Stomach (tissue), 9 donors: ENCODE results near the gene DCP1B. TPM values are rescaled to one million over a fixed set of nuclear protein-coding genes. Genes with fewer than 3 reads are reported as not detected.

Experiments used
- DNase-seq, 2 donors: peaks; one replicate each; pipeline versions ENCODE4 v3.0.0 to v3.0.0-alpha.2; 2013 to 2019
- H3K27ac ChIP-seq, 5 donors: fragments of 200-600 bp in 4 of 5; sonication (generic) in 4 of 5; one replicate each; pipeline ENCODE4 v1.5.1; 2013 to 2019; ENCODE audit warnings: mild to moderate bottlenecking in 1 of 5, moderate library complexity in 1 of 5
- H3K27me3 ChIP-seq, 3 donors: fragments of 200-600 bp; sonication (generic); one replicate each; pipeline ENCODE4 v1.5.1; 2017 to 2019; ENCODE audit warnings: mixed run types in 1 of 3
- H3K36me3 ChIP-seq, 4 donors: fragments of 200-600 bp; sonication (generic); 1 replicate in 3 of 4; 2 replicates in 1 of 4; pipeline ENCODE4 v1.5.1; 2016 to 2019
- H3K4me1 ChIP-seq, 4 donors: fragments of 200-600 bp; sonication (generic); one replicate each; pipeline ENCODE4 v1.5.1; 2016 to 2019
- H3K4me3 ChIP-seq, 4 donors: fragments of 200-600 bp; sonication (generic) in 3 of 4; one replicate each; pipeline ENCODE4 v1.5.1; 2016 to 2019; ENCODE audit warnings: mild to moderate bottlenecking in 1 of 4
- H3K9me3 ChIP-seq, 4 donors: fragments of 200-600 bp; sonication (generic); one replicate each; pipeline ENCODE4 v1.5.1; 2016 to 2019
- CTCF ChIP-seq, 7 experiments: fragments of 450-650 bp in 4 of 7; fragments of 200-600 bp in 3 of 7; sonication (generic) in 3 of 7; IDR thresholded peaks; one replicate each; pipeline ENCODE4 v1.5.1; 2016 to 2019; ENCODE audit warnings: antibody characterized with exemption in 7 of 7, control low read depth in 2 of 7, mild to moderate bottlenecking in 1 of 7
- EP300 ChIP-seq: sonication (generic); formaldehyde crosslinking; IDR thresholded peaks from one replicate; pipeline ENCODE4 v1.6.1; 2017; ENCODE audit warnings: antibody characterized with exemption
- POLR2A ChIP-seq, 4 donors: fragments of 450-650 bp; IDR thresholded peaks; one replicate each; pipeline ENCODE4 v1.6.1; 2016; ENCODE audit warnings: antibody characterized with exemption in 4 of 4, control low read depth in 2 of 4, mild to moderate bottlenecking in 1 of 4, moderate library complexity in 1 of 4
- POLR2AphosphoS5 ChIP-seq, 3 donors: sonication (generic); formaldehyde crosslinking; IDR thresholded peaks; one replicate each; pipeline ENCODE4 v1.6.1; 2016; ENCODE audit warnings: antibody characterized with exemption in 3 of 3
- WGBS, 5 donors: extraction: QIAGEN DNeasy Blood & Tissue Kit in 3 of 5; methylation state at CpG; one replicate each; pipeline versions ENCODE4 v1.1.5 to v1.1.7; 2013 to 2018; 5-methylcytosine and 5-hydroxymethylcytosine counted together
- intact Hi-C: fragments of 100-400 bp; cut with DNase I; formaldehyde crosslinking; loops from one replicate; pipeline ENCODE4 v1.15.1; 2023; ENCODE audit warnings: low total_unique reads
- polyA plus RNA-seq, 3 donors: library from polyadenylated mRNA; stranded (reverse); fragments of 200-250 nt; gene quantifications; one replicate each; pipeline ENCODE4 v1.2.3, GENCODE V29; 2013
- total RNA-seq, 5 donors: library from RNA; depleted of rRNA; stranded (reverse); fragments of >200 nt; gene quantifications; one replicate each; pipeline versions ENCODE4 v1.1.0 to v1.2.3, GENCODE V29; 2014 to 2016
- donor health status: healthy with polysubstance abuse.
- donor health status: Bipolar disorder and iron deficiency.
- donor health status: healthy.

The DCP1B gene
- total and polyA plus RNA-seq, 8 donors: 5.8 to 43.2 (median 16.0) TPM; not detected in 1

- intact Hi-C loops: no loop called here
- peak in 1 of 2 donors; percentile 49 for DNase-seq
- Histone ChIP-seq H3K27ac (peak overlapping the region in 2 of 5 donors; percentile 89 to 92), H3K9me3 (no peaks in the 10 kb centered on the region), H3K4me3 (peak overlapping the region; percentile 41 to 62 (median 59)), H3K4me1 (peaks cover 0 to 32% (median 21%) of the 10 kb centered on the region in 4 donors), H3K27me3 (peaks cover 0 to 73% (median 35%) of the 10 kb centered on the region in 3 donors), H3K36me3 (no peaks in the 10 kb centered on the region)
- WGBS, 5 donors: 10 to 18% (median 10%) methylated on average over 25 to 52 of the region's 52 CpGs
- no peak for TF ChIP-seq POLR2AphosphoS5 (IDR thresholded peaks at IDR 0.05)
- no peak for TF ChIP-seq EP300
- TF ChIP-seq CTCF (IDR thresholded peaks at IDR 0.05): no peak
- TF ChIP-seq POLR2A (IDR thresholded peaks at IDR 0.05): no peak
These were observed 47.7 kb upstream of the DCP1B start for GRCh38 chr12:2051700-2052621.

- Histone ChIP-seq H3K4me3 (no peak overlapping the region), H3K27me3 (peaks cover 0 to 56% (median 28%) of the 10 kb centered on the region in 3 donors), H3K9me3 (no peaks in the 10 kb centered on the region), H3K27ac (no peak overlapping the region), H3K36me3 (no peaks in the 10 kb centered on the region), H3K4me1 (peaks cover 0 to 22% (median 16%) of the 10 kb centered on the region in 4 donors)
- 38 to 53% (median 41%) methylated on average over 8 of the region's 8 CpGs for WGBS, 5 donors
- intact Hi-C loops: no loop called here
- DNase-seq: no peak
- TF ChIP-seq POLR2A (IDR thresholded peaks at IDR 0.05) (no peak), CTCF (IDR thresholded peaks at IDR 0.05) (no peak), EP300 (no peak), POLR2AphosphoS5 (IDR thresholded peaks at IDR 0.05) (no peak)
These were observed 45.6 kb upstream of the DCP1B start for GRCh38 chr12:2049604-2050540.

- no peak overlapping the region for H3K4me3 ChIP-seq
- H3K36me3 ChIP-seq: no peaks in the 10 kb centered on the region
- TF ChIP-seq POLR2A (IDR thresholded peaks at IDR 0.05): no peak
- TF ChIP-seq EP300: no peak
- TF ChIP-seq CTCF (IDR thresholded peaks at IDR 0.05): no peak
- TF ChIP-seq POLR2AphosphoS5 (IDR thresholded peaks at IDR 0.05): no peak
- no peaks in the 10 kb centered on the region for H3K9me3 ChIP-seq
- DNase-seq: no peak
- H3K4me1 ChIP-seq: peaks cover 0 to 8% (median 6%) of the 10 kb centered on the region in 4 donors
- WGBS, 5 donors: 68 to 85% (median 79%) methylated on average over 7 of the region's 7 CpGs
- intact Hi-C loops: no loop called here
- H3K27me3 ChIP-seq: peaks cover 0 to 42% (median 11%) of the 10 kb centered on the region in 3 donors
- H3K27ac ChIP-seq: no peak overlapping the region
These were observed 43.5 kb upstream of the DCP1B start for GRCh38 chr12:2047752-2048151.

- Histone ChIP-seq H3K36me3 (no peaks in the 10 kb centered on the region), H3K4me1 (peaks cover 0 to 4% (median 3%) of the 10 kb centered on the region in 4 donors), H3K27me3 (peaks cover 0 to 37% (median 8%) of the 10 kb centered on the region in 3 donors), H3K4me3 (no peak overlapping the region), H3K27ac (no peak overlapping the region), H3K9me3 (no peaks in the 10 kb centered on the region)
- WGBS, 5 donors: 81 to 89% (median 87%) methylated on average over 4 of the region's 4 CpGs
- TF ChIP-seq CTCF (IDR thresholded peaks at IDR 0.05): no peak
- no peak for TF ChIP-seq POLR2AphosphoS5 (IDR thresholded peaks at IDR 0.05)
- TF ChIP-seq POLR2A (IDR thresholded peaks at IDR 0.05): no peak
- no peak for TF ChIP-seq EP300
- DNase-seq: no peak
- intact Hi-C loops: no loop called here
These were observed 42.7 kb upstream of the DCP1B start for GRCh38 chr12:2046957-2047356.
